Heart right ventricle (tissue), 16 donors: ENCODE measurements around the gene PAK1. TPM values are rescaled to one million over a fixed set of nuclear protein-coding genes. Genes with fewer than 3 reads are reported as not detected.

Experiments
- ATAC-seq, 8 donors: fragments of 200-7000 bp; cut with Tn5 transposase; one replicate each; pipeline ENCODE4 v1.9.1; 2020; ENCODE audit warnings: mild to moderate bottlenecking in 8 of 8, moderate library complexity in 8 of 8, moderate number of reproducible peaks in 1 of 8
- DNase-seq, 2 donors: peaks; one replicate each; pipeline ENCODE4 v3.0.0-alpha.2; 2020
- H3K27ac ChIP-seq, 10 donors: fragments of 200-600 bp; sonication (generic) in 2 of 10; one replicate each; pipeline versions ENCODE4 v1.5.0 to v1.8.0; 2020 to 2022; ENCODE audit warnings: mild to moderate bottlenecking in 3 of 10
- H3K27me3 ChIP-seq, 7 donors: fragments of 200-600 bp; one replicate each; pipeline ENCODE4 v1.8.0; 2021 to 2022; ENCODE audit warnings: mild to moderate bottlenecking in 2 of 7
- H3K36me3 ChIP-seq, 9 donors: fragments of 200-600 bp; sonication (generic) in 1 of 9; one replicate each; pipeline versions ENCODE4 v1.5.0 to v1.8.0; 2020 to 2022; ENCODE audit warnings: mild to moderate bottlenecking in 2 of 9
- H3K4me1 ChIP-seq, 9 donors: fragments of 200-600 bp; sonication (generic) in 1 of 9; one replicate each; pipeline versions ENCODE4 v1.5.0 to v1.8.0; 2020 to 2022; ENCODE audit warnings: mild to moderate bottlenecking in 4 of 9
- H3K4me3 ChIP-seq, 10 donors: fragments of 200-600 bp; sonication (generic) in 2 of 10; one replicate each; pipeline versions ENCODE4 v1.5.0 to v1.8.0; 2020 to 2022; ENCODE audit warnings: mild to moderate bottlenecking in 7 of 10, moderate library complexity in 2 of 10
- H3K9me3 ChIP-seq, 11 donors: fragments of 200-600 bp in 10 of 11; sonication (generic) in 2 of 11; one replicate each; pipeline versions ENCODE4 v1.5.0 to v1.8.0; 2013 to 2022; ENCODE audit warnings: mild to moderate bottlenecking in 2 of 11, control low read depth in 1 of 11, moderate library complexity in 1 of 11
- CTCF ChIP-seq, 9 donors: fragments of 200-600 bp; sonication (generic) in 2 of 9; IDR thresholded peaks; one replicate each; pipeline versions ENCODE4 v1.5.0 to v1.8.0; 2021 to 2022; ENCODE audit warnings: antibody characterized with exemption in 9 of 9, mild to moderate bottlenecking in 5 of 9, moderate library complexity in 1 of 9
- WGBS, 2 donors: extraction: QIAGEN DNeasy Blood & Tissue Kit; methylation state at CpG; one replicate each; pipeline ENCODE4 v1.1.7; 2013; ENCODE audit warnings: inconsistent platforms in 1 of 2; 5-methylcytosine and 5-hydroxymethylcytosine counted together
- intact Hi-C, 10 donors: fragments of 100-400 bp; cut with DNase I; formaldehyde crosslinking; loops; one replicate each; pipeline versions ENCODE4 v1.11.1 to v1.14.2; 2022
- polyA plus RNA-seq, 2 donors: library from polyadenylated mRNA; stranded (reverse); fragments of 200-250 nt; gene quantifications; one replicate each; pipeline ENCODE4 v1.2.3, GENCODE V29; 2013
- total RNA-seq, 10 donors: library from RNA; stranded (reverse); fragmentation: NEBNext Ultra II Directional in 3 of 10; extraction: Animal tissue kit (Norgen Biotek cat#: 25700) in 3 of 10; gene quantifications; one replicate each; pipeline versions ENCODE4 v1.2.1 to v1.2.4, GENCODE V29; 2021 to 2023
- donor health status: Arrhythmogenic right ventricular cardiomyopathy.
- donor health status: ischemic (EF 13 %, LVEDD 7.1; RV severe dilation, severe dysfunction).
- donor health status: healthy with polysubstance abuse.
- donor health status: DM: no; HTN: yes; CAD: no.
- donor health status: DM: no; HTN: no; CAD: no.
- donor health status: ischemic (EF 25% LVEDD 6.9; RV normal size, moderate dysfunction).
- donor health status: ischemic (EF 25% LVEDD 5.7; RV mildly dilated, moderate dysfunction).
- donor health status: healthy.
- donor health status: DM: yes; HTN: yes; CAD: no.
- donor health status: Ischemic cardiomyopathy.
- donor health status: ischemic (EF 35%, LVEDD 5.7; RV mildly dilated, moderate dysfunction).
- donor health status: nonischemic (EF 11% LVEDD 7.7; RV severe dilation, severe dysfunction).
- donor health status: DM: yes; HTN: yes; CAD: no.
- donor health status: PGD.
- donor health status: ischemic (EF 29% LVEDD 5.4; RV normal size, mild dysfunction).
- donor health status: nonischemic (EF 23%, LVEDD 6.1; RV moderate dilation, normal function).

The PAK1 gene
- total and polyA plus RNA-seq, 12 donors = 2.4 to 17.7 (median 6.8) TPM

GRCh38 chr11:77403211-77403610, 70.7 kb downstream of the PAK1 start:
- ATAC-seq (no peak), DNase-seq (no peak)
- no peak overlapping the region for H3K27ac ChIP-seq
- H3K36me3 ChIP-seq = peaks cover 0 to 3% (median 0%) of the 10 kb centered on the region in 9 donors
- H3K4me3 ChIP-seq = no peak overlapping the region
- H3K4me1 ChIP-seq = peaks cover 0 to 20% (median 10%) of the 10 kb centered on the region in 9 donors
- H3K27me3 ChIP-seq = no peaks in the 10 kb centered on the region
- no peaks in the 10 kb centered on the region for H3K9me3 ChIP-seq
- WGBS, 2 donors = 100% methylated on average over 1 of the region's 1 CpG
- TF ChIP-seq CTCF (IDR thresholded peaks at IDR 0.05) = no peak
- intact Hi-C loops = loop anchor here in 1 of 10 donors (10.0 kb wide), 1 partner anchor 142 kb away; no protein-coding TSS in a partner anchor

GRCh38 chr11:77402218-77402556, 71.7 kb downstream of the PAK1 start:
- intact Hi-C loops = loop anchor here in 1 of 10 donors (10.0 kb wide), 1 partner anchor 143 kb away; no protein-coding TSS in a partner anchor
- Histone ChIP-seq H3K27me3 (no peaks in the 10 kb centered on the region), H3K9me3 (no peaks in the 10 kb centered on the region), H3K27ac (peak overlapping the region in 1 of 10 donors; percentile 29), H3K4me3 (no peak overlapping the region), H3K36me3 (peaks cover 0 to 3% (median 0%) of the 10 kb centered on the region in 9 donors), H3K4me1 (peaks cover 0 to 10% (median 2%) of the 10 kb centered on the region in 9 donors)
- ATAC-seq = no peak
- no peak for DNase-seq
- TF ChIP-seq CTCF (IDR thresholded peaks at IDR 0.05) = no peak
- 94 to 95% methylated on average over 3 of the region's 3 CpGs for WGBS, 2 donors

GRCh38 chr11:77401486-77402217, 72.2 kb downstream of the PAK1 start:
- Histone ChIP-seq H3K4me1 (peaks cover 0 to 11% (median 0%) of the 10 kb centered on the region in 9 donors), H3K27me3 (no peaks in the 10 kb centered on the region), H3K4me3 (no peak overlapping the region), H3K9me3 (no peaks in the 10 kb centered on the region), H3K36me3 (peaks cover 0 to 1% (median 0%) of the 10 kb centered on the region in 9 donors), H3K27ac (peak overlapping the region in 1 of 10 donors; percentile 29)
- WGBS, 2 donors = 95 to 97% methylated on average over 2 of the region's 2 CpGs
- TF ChIP-seq CTCF (IDR thresholded peaks at IDR 0.05) = no peak
- intact Hi-C loops = loop anchor here in 1 of 10 donors (10.0 kb wide), 1 partner anchor 143 kb away; no protein-coding TSS in a partner anchor
- no peak for ATAC-seq
- no peak for DNase-seq

GRCh38 chr11:77400775-77401449, 73.0 kb downstream of the PAK1 start:
- H3K9me3 ChIP-seq = no peaks in the 10 kb centered on the region
- WGBS, 2 donors = 84 to 85% methylated on average over 5 of the region's 5 CpGs
- TF ChIP-seq CTCF (IDR thresholded peaks at IDR 0.05) = no peak
- intact Hi-C loops = loop anchor here in 1 of 10 donors (10.0 kb wide), 1 partner anchor 144 kb away; no protein-coding TSS in a partner anchor
- no peaks in the 10 kb centered on the region for H3K27me3 ChIP-seq
- H3K4me3 ChIP-seq = no peak overlapping the region
- no peak overlapping the region for H3K27ac ChIP-seq
- H3K4me1 ChIP-seq = peaks cover 0 to 17% (median 0%) of the 10 kb centered on the region in 9 donors
- H3K36me3 ChIP-seq = no peaks in the 10 kb centered on the region
- DNase-seq (no peak), ATAC-seq (no peak)
